A549 (cell line): Measurements from ENCODE around the gene GNAS. TPM values are rescaled to one million over a fixed set of nuclear protein-coding genes. Genes with fewer than 3 reads are reported as not detected.

Experiments
- ATAC-seq, 2 experiments: fragments of 200-7000 bp in 1 of 2; fragments of >200 bp in 1 of 2; cut with Nextera tagmentation in 1 of 2; cut with Tn5 transposase in 1 of 2; 3 replicates each; pipeline versions ENCODE4 v1.8.0 to v1.9.1; 2018 to 2020; ENCODE audit warnings: mild to moderate bottlenecking in 1 of 2, moderate library complexity in 1 of 2
- CTCF ChIA-PET: fragments of 300-600 bp; sonication (Branson Sonifier 250); formaldehyde crosslinking; extraction: SDS; loops from one replicate; lab custom pipeline; 2021; ENCODE audit warnings: antibody characterized with exemption, inconsistent platforms; lab: Yijun Ruan, JAX
- POLR2A ChIA-PET: fragments of 350-600 bp; formaldehyde crosslinking; extraction: SDS; loops from one replicate; lab custom pipeline; 2021; ENCODE audit warnings: antibody characterized with exemption, inconsistent platforms; lab: Yijun Ruan, JAX
- DNase-seq, 2 experiments: peaks; one replicate each; pipeline versions ENCODE4 v3.0.0 to v3.0.0-alpha.2; 2011 to 2016; ENCODE audit warnings: low read depth in 1 of 2, low spot score in 1 of 2
- FAIRE-seq: peaks from 2 replicates; lab custom pipeline; 2011; peaks lifted over from hg19 to GRCh38; lab: Jason Lieb, UNC
- H3K27ac ChIP-seq, 2 experiments: fragments of >200 bp; sonication (Bioruptor Twin); formaldehyde crosslinking; 3 replicates each; pipeline ENCODE4 v1.5.1; 2016 to 2017
- H3K4me1 ChIP-seq: fragments of >200 bp; sonication (Bioruptor Twin); formaldehyde crosslinking; 3 replicates; pipeline ENCODE4 v1.6.1; 2016
- H3K4me2 ChIP-seq: fragments of >200 bp; sonication (Bioruptor Twin); formaldehyde crosslinking; 3 replicates; pipeline ENCODE4 v1.6.1; 2016
- H3K4me3 ChIP-seq: fragments of >200 bp; sonication (Bioruptor Twin); formaldehyde crosslinking; 3 replicates; pipeline ENCODE4 v1.5.1; 2016
- H3K9me3 ChIP-seq: fragments of >200 bp; sonication (Bioruptor Twin); formaldehyde crosslinking; 3 replicates; pipeline ENCODE4 v1.6.1; 2016
- BHLHE40 ChIP-seq: IDR thresholded peaks from 2 replicates; pipeline ENCODE4 v1.6.1; 2012; ENCODE audit warnings: low read depth, low read length, inconsistent platforms
- EHF ChIP-seq: fragments of 250-450 bp; sonication (Bioruptor Pico); IDR thresholded peaks from 2 replicates; pipeline ENCODE4 v1.5.0; 2020; ENCODE audit warnings: mild to moderate bottlenecking
- ESRRA ChIP-seq: fragments of 150-350 bp; IDR thresholded peaks from 2 replicates; pipeline ENCODE4 v1.6.1; 2014; ENCODE audit warnings: mild to moderate bottlenecking, low read length, borderline replicate concordance
- FOSB ChIP-seq: fragments of 250-450 bp; sonication (Bioruptor Pico); IDR thresholded peaks from 2 replicates; pipeline ENCODE4 v1.5.0; 2020; ENCODE audit warnings: mild to moderate bottlenecking, moderate library complexity
- FOSL2 ChIP-seq, 2 experiments: fragments of 450-650 bp in 1 of 2; fragments of >200 bp in 1 of 2; sonication (Bioruptor Twin) in 1 of 2; formaldehyde crosslinking; IDR thresholded peaks; 2 replicates each; pipeline versions ENCODE4 v1.5.0 to v1.6.1; 2016 to 2020; ENCODE audit warnings: mild to moderate bottlenecking in 1 of 2, moderate library complexity in 1 of 2
- HDAC2 ChIP-seq: fragments of 200-600 bp; sonication (generic); IDR thresholded peaks from 2 replicates; pipeline ENCODE4 v1.6.1; 2016
- JUN ChIP-seq, 2 experiments: fragments of >200 bp; sonication (Bioruptor Twin); formaldehyde crosslinking; IDR thresholded peaks; 2 replicates in 1 of 2; 3 replicates in 1 of 2; pipeline ENCODE4 v1.6.1; 2016 to 2017
- KDM1A ChIP-seq: fragments of 200-600 bp; sonication (generic); IDR thresholded peaks from 2 replicates; pipeline ENCODE4 v1.6.1; 2016; ENCODE audit warnings: low read depth, mild to moderate bottlenecking
- MAFK ChIP-seq: fragments of 450-650 bp; IDR thresholded peaks from 2 replicates; pipeline ENCODE4 v1.6.1; 2014; ENCODE audit not compliant: partially characterized antibody
- MYC ChIP-seq: IDR thresholded peaks from 2 replicates; pipeline ENCODE4 v1.6.1; 2012; ENCODE audit warnings: mild to moderate bottlenecking, inconsistent platforms, low read length, improper control_type of control experiment, borderline replicate concordance
- NPAS2 ChIP-seq: fragments of 250-450 bp; sonication (Bioruptor Pico); IDR thresholded peaks from 2 replicates; pipeline ENCODE4 v1.8.0; 2022; ENCODE audit warnings: mild to moderate bottlenecking, moderate library complexity, borderline replicate concordance
- RAD21 ChIP-seq, 2 experiments: fragments of >200 bp in 1 of 2; sonication (Bioruptor Twin) in 1 of 2; formaldehyde crosslinking in 1 of 2; IDR thresholded peaks in 1 of 2; conservative IDR thresholded peaks in 1 of 2; 2 replicates in 1 of 2; 3 replicates in 1 of 2; pipeline ENCODE4 v1.6.1; 2012 to 2018; ENCODE audit warnings: inconsistent platforms in 1 of 2
- RCOR1 ChIP-seq: fragments of 150-350 bp; IDR thresholded peaks from 2 replicates; pipeline ENCODE4 v1.6.1; 2014; ENCODE audit warnings: antibody characterized with exemption, low read length, low read depth
- TP53 ChIP-seq: fragments of 250-450 bp; sonication (Bioruptor Pico); IDR thresholded peaks from 2 replicates; pipeline ENCODE4 v1.5.0; 2021; ENCODE audit warnings: mild to moderate bottlenecking, moderate library complexity
- whole genome bisulfite sequencing: methylation state at CpG from one replicate; pipeline ENCODE4 v1.1.6; 2017; ENCODE audit errors: missing lambda C conversion rate; 5-methylcytosine and 5-hydroxymethylcytosine counted together
- polyA plus RNA-seq, 4 experiments: library from polyadenylated mRNA; depleted of rRNA in 3 of 4; stranded (reverse); fragments of >200 nt; fragmentation: RNase III in 1 of 4; extraction: RNeasy Plus Mini Kit Qiagen cat#74134 plus additional on column Dnase treatment in 1 of 4; gene quantifications; 2 replicates in 3 of 4; 3 replicates in 1 of 4; pipeline ENCODE4 v1.2.3, GENCODE V29; 2011 to 2017
- TF ChIP-seq, protein P1 (sequence below): IDR thresholded peaks from 2 replicates; pipeline ENCODE4 v1.6.1; 2012; ENCODE audit warnings: low read depth, borderline replicate concordance
- TF ChIP-seq, protein P2 (sequence below): fragments of >200 bp; sonication (Bioruptor Twin); formaldehyde crosslinking; IDR thresholded peaks from 3 replicates; pipeline ENCODE4 v1.6.1; 2016
- TF ChIP-seq, protein P3 (sequence below): fragments of 150-350 bp; IDR thresholded peaks from 2 replicates; pipeline ENCODE4 v1.6.1; 2014; ENCODE audit warnings: low read depth, mild to moderate bottlenecking, low read length
- TF ChIP-seq, protein P4 (sequence below): fragments of >200 bp; sonication (Bioruptor Twin); formaldehyde crosslinking; IDR thresholded peaks from 3 replicates; pipeline ENCODE4 v1.5.1; 2016
- TF ChIP-seq, protein P5 (sequence below): fragments of >200 bp; sonication (Bioruptor Twin); formaldehyde crosslinking; IDR thresholded peaks from 2 replicates; pipeline ENCODE4 v1.6.1; 2016

Gene GNAS
- polyA plus RNA-seq, 2 of the 4 experiments (the other 2 are of a cell fraction): 534 to 600 TPM

DNA sequence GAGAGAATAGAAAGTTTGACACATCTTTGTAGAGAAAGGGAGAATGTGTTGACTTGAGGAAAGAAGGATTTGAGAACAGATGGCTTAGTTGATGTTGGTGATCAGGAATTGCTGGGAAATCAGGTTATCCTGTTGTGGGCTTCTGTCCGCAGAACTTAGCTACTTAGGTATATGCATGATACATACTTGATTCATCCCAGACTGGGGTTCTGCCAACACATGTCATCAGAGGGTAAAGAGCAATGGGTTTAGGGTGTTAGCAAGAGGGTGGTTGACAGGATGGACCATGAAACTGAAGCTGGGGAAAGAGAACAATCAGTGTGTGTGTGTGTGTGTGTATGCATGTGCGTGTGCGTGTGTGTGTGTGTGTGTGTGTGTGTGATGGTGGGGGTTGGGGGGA is 78.0 kb downstream of the GNAS start:
- FAIRE-seq (no peak), DNase-seq (no peak), ATAC-seq (no peak)
- Histone ChIP-seq H3K4me3 (no peak overlapping the region), H3K9me3 (no peaks in the 10 kb centered on the region), H3K4me2 (no peak overlapping the region), H3K27ac (no peak overlapping the region), H3K4me1 (no peaks in the 10 kb centered on the region)
- whole genome bisulfite sequencing: 83% methylated on average over 3 of the region's 3 CpGs
- POLR2A ChIA-PET: no interaction called here
- CTCF ChIA-PET: interaction anchor here (0.5 to 1.2 kb wide), 2 partner anchors 10 to 13 kb away, joined by 3 read pairs; no protein-coding TSS in a partner anchor
- TF ChIP-seq RAD21 (conservative IDR thresholded peaks at IDR 0.05 in 1 of 2, IDR thresholded peaks at IDR 0.05 in 1 of 2) (no peak), EHF (no peak), KDM1A (no peak), MAFK (no peak), MYC (no peak), NPAS2 (CRISPR knock-in tag) (no peak), FOSL2 (IDR thresholded peaks at IDR 0.05) (no peak), FOSL2 (CRISPR knock-in tag; IDR thresholded peaks at IDR 0.05) (no peak), BHLHE40 (no peak)
- TF ChIP-seq, protein P1, sequence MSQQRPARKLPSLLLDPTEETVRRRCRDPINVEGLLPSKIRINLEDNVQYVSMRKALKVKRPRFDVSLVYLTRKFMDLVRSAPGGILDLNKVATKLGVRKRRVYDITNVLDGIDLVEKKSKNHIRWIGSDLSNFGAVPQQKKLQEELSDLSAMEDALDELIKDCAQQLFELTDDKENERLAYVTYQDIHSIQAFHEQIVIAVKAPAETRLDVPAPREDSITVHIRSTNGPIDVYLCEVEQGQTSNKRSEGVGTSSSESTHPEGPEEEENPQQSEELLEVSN: no peak
- TF ChIP-seq, protein P2, sequence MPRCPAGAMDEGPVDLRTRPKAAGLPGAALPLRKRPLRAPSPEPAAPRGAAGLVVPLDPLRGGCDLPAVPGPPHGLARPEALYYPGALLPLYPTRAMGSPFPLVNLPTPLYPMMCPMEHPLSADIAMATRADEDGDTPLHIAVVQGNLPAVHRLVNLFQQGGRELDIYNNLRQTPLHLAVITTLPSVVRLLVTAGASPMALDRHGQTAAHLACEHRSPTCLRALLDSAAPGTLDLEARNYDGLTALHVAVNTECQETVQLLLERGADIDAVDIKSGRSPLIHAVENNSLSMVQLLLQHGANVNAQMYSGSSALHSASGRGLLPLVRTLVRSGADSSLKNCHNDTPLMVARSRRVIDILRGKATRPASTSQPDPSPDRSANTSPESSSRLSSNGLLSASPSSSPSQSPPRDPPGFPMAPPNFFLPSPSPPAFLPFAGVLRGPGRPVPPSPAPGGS: no peak

DNA sequence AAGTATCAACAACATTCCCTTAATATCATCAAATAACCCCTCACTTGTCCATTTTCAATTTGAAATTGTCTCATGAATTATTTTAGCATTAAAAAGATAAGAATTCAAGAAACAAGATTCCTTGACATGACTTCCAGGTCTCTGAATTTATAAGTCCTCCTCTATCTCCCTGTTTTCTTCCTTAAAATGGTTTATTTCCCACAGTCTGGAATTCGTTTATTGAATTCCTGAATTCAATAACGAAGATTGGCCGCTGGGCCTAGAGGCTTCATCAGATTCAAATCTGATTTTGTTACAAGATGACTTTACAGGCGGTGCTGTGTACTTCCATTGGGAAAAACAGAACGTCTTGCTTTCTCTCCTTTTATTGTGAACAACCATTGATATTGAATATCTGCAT is 79.7 kb downstream of the GNAS start:
- CTCF ChIA-PET: no interaction called here
- WGBS: 57% methylated on average over 5 of the region's 5 CpGs
- ATAC-seq (no peak), FAIRE-seq (no peak), DNase-seq (no peak)
- TF ChIP-seq MYC (no peak), JUN (IDR thresholded peaks at IDR 0.05) (no peak), RAD21 (conservative IDR thresholded peaks at IDR 0.05 in 1 of 2, IDR thresholded peaks at IDR 0.05 in 1 of 2) (no peak), ESRRA (no peak), BHLHE40 (no peak), TP53 (CRISPR knock-in tag) (no peak), HDAC2 (no peak), FOSB (CRISPR knock-in tag) (no peak), RCOR1 (no peak)
- TF ChIP-seq, protein P3, sequence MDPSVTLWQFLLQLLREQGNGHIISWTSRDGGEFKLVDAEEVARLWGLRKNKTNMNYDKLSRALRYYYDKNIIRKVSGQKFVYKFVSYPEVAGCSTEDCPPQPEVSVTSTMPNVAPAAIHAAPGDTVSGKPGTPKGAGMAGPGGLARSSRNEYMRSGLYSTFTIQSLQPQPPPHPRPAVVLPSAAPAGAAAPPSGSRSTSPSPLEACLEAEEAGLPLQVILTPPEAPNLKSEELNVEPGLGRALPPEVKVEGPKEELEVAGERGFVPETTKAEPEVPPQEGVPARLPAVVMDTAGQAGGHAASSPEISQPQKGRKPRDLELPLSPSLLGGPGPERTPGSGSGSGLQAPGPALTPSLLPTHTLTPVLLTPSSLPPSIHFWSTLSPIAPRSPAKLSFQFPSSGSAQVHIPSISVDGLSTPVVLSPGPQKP: no peak
- TF ChIP-seq, protein P4, sequence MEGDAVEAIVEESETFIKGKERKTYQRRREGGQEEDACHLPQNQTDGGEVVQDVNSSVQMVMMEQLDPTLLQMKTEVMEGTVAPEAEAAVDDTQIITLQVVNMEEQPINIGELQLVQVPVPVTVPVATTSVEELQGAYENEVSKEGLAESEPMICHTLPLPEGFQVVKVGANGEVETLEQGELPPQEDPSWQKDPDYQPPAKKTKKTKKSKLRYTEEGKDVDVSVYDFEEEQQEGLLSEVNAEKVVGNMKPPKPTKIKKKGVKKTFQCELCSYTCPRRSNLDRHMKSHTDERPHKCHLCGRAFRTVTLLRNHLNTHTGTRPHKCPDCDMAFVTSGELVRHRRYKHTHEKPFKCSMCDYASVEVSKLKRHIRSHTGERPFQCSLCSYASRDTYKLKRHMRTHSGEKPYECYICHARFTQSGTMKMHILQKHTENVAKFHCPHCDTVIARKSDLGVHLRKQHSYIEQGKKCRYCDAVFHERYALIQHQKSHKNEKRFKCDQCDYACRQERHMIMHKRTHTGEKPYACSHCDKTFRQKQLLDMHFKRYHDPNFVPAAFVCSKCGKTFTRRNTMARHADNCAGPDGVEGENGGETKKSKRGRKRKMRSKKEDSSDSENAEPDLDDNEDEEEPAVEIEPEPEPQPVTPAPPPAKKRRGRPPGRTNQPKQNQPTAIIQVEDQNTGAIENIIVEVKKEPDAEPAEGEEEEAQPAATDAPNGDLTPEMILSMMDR: no peak
- TF ChIP-seq, protein P5, sequence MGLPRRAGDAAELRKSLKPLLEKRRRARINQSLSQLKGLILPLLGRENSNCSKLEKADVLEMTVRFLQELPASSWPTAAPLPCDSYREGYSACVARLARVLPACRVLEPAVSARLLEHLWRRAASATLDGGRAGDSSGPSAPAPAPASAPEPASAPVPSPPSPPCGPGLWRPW: no peak
- no peak overlapping the region for H3K27ac ChIP-seq
- H3K9me3 ChIP-seq: peaks cover 12% of the 10 kb centered on the region; the same call in 2 of the 3 replicates
- POLR2A ChIA-PET: interaction anchor here (0.7 kb wide), 1 partner anchor 114 kb away, joined by 3 read pairs; no protein-coding TSS in a partner anchor
- H3K4me3 ChIP-seq: no peak overlapping the region
- no peaks in the 10 kb centered on the region for H3K4me1 ChIP-seq
- no peak overlapping the region for H3K4me2 ChIP-seq
